Measurements from ENCODE around the gene WWOX. TPM values are rescaled to one million over a fixed set of nuclear protein-coding genes. Genes with fewer than 3 reads are reported as not detected.

The WWOX gene
- total and polyA plus RNA-seq, 4 donors: 5.4 to 61.5 (median 18.4) TPM

- ATAC-seq (ENCODE audit: insufficient read depth, low FRiP score) (no peak), DNase-seq (no peak)
- Histone ChIP-seq H3K9ac (ENCODE audit: insufficient read depth in 1 of 2, low read length in 2 of 2) (no peak overlapping the region), H3K4me1 (ENCODE audit: control insufficient read depth in 5 of 5, insufficient read depth in 5 of 5, low read length in 5 of 5) (peaks cover 0 to 31% (median 0%) of the 10 kb centered on the region in 5 donors), H3K27me3 (ENCODE audit: control insufficient read depth in 3 of 3, insufficient read depth in 3 of 3, low read length in 2 of 3) (no peaks in the 10 kb centered on the region), H3K9me3 (ENCODE audit: control insufficient read depth in 4 of 4, insufficient read depth in 3 of 4, low read length in 3 of 4) (no peaks in the 10 kb centered on the region), H3K4me3 (no peak overlapping the region), H3K27ac (ENCODE audit: low read depth in 1 of 2, low read length in 1 of 2) (no peak overlapping the region), H3K36me3 (ENCODE audit: control insufficient read depth in 4 of 4, insufficient read depth in 4 of 4, low read length in 4 of 4) (no peaks in the 10 kb centered on the region)
- TF ChIP-seq CTCF (IDR thresholded peaks at IDR 0.05; ENCODE audit: control extremely low read depth, extremely low read depth): no peak
- WGBS, 2 donors: 77 to 92% methylated on average over 7 of the region's 7 CpGs
Measured at GRCh38 chr16:79136955-79137354, 1037.5 kb downstream of the WWOX start.

- H3K9me3 ChIP-seq (ENCODE audit: control insufficient read depth in 4 of 4, insufficient read depth in 3 of 4, low read length in 3 of 4): no peaks in the 10 kb centered on the region
- WGBS, 2 donors: 50 to 66% methylated on average over 6 of the region's 6 CpGs
- no peaks in the 10 kb centered on the region for H3K36me3 ChIP-seq (ENCODE audit: control insufficient read depth in 4 of 4, insufficient read depth in 4 of 4, low read length in 4 of 4)
- DNase-seq (peak in 2 of 3 donors; percentile 50 to 51), ATAC-seq (ENCODE audit: insufficient read depth, low FRiP score) (no peak)
- no peak overlapping the region for H3K27ac ChIP-seq (ENCODE audit: low read depth in 1 of 2, low read length in 1 of 2)
- no peak for TF ChIP-seq CTCF (IDR thresholded peaks at IDR 0.05; ENCODE audit: control extremely low read depth, extremely low read depth)
- no peaks in the 10 kb centered on the region for H3K27me3 ChIP-seq (ENCODE audit: control insufficient read depth in 3 of 3, insufficient read depth in 3 of 3, low read length in 2 of 3)
- no peak overlapping the region for H3K9ac ChIP-seq (ENCODE audit: insufficient read depth in 1 of 2, low read length in 2 of 2)
- no peak overlapping the region for H3K4me3 ChIP-seq
- peaks cover 0 to 28% (median 0%) of the 10 kb centered on the region in 5 donors for H3K4me1 ChIP-seq (ENCODE audit: control insufficient read depth in 5 of 5, insufficient read depth in 5 of 5, low read length in 5 of 5)
Measured at GRCh38 chr16:79137426-79137939, 1038.0 kb downstream of the WWOX start.

GRCh38 chr16:79139799-79140198 lies 1040.3 kb downstream of the WWOX start:
- Histone ChIP-seq H3K27ac (ENCODE audit: low read depth in 1 of 2, low read length in 1 of 2) (no peak overlapping the region), H3K4me3 (no peak overlapping the region), H3K36me3 (ENCODE audit: control insufficient read depth in 4 of 4, insufficient read depth in 4 of 4, low read length in 4 of 4) (no peaks in the 10 kb centered on the region), H3K9me3 (ENCODE audit: control insufficient read depth in 4 of 4, insufficient read depth in 3 of 4, low read length in 3 of 4) (no peaks in the 10 kb centered on the region), H3K4me1 (ENCODE audit: control insufficient read depth in 5 of 5, insufficient read depth in 5 of 5, low read length in 5 of 5) (peaks cover 0 to 9% (median 0%) of the 10 kb centered on the region in 5 donors), H3K27me3 (ENCODE audit: control insufficient read depth in 3 of 3, insufficient read depth in 3 of 3, low read length in 2 of 3) (no peaks in the 10 kb centered on the region), H3K9ac (ENCODE audit: insufficient read depth in 1 of 2, low read length in 2 of 2) (no peak overlapping the region)
- DNase-seq (peak in 2 of 3 donors; percentile 33 to 40), ATAC-seq (ENCODE audit: insufficient read depth, low FRiP score) (no peak)
- 88 to 91% methylated on average over 7 of the region's 7 CpGs for WGBS, 2 donors
- TF ChIP-seq CTCF (IDR thresholded peaks at IDR 0.05; ENCODE audit: control extremely low read depth, extremely low read depth): no peak

GRCh38 chr16:79143026-79143425 lies 1043.6 kb downstream of the WWOX start:
- no peak for TF ChIP-seq CTCF (IDR thresholded peaks at IDR 0.05; ENCODE audit: control extremely low read depth, extremely low read depth)
- H3K27ac ChIP-seq (ENCODE audit: low read depth in 1 of 2, low read length in 1 of 2): no peak overlapping the region
- WGBS, 2 donors: 92 to 96% methylated on average over 2 of the region's 2 CpGs
- ATAC-seq (ENCODE audit: insufficient read depth, low FRiP score) (no peak), DNase-seq (no peak)
- H3K9ac ChIP-seq (ENCODE audit: insufficient read depth in 1 of 2, low read length in 2 of 2): no peak overlapping the region
- no peaks in the 10 kb centered on the region for H3K9me3 ChIP-seq (ENCODE audit: control insufficient read depth in 4 of 4, insufficient read depth in 3 of 4, low read length in 3 of 4)
- H3K4me1 ChIP-seq (ENCODE audit: control insufficient read depth in 5 of 5, insufficient read depth in 5 of 5, low read length in 5 of 5): peaks cover 0 to 9% (median 0%) of the 10 kb centered on the region in 5 donors
- H3K27me3 ChIP-seq (ENCODE audit: control insufficient read depth in 3 of 3, insufficient read depth in 3 of 3, low read length in 2 of 3): no peaks in the 10 kb centered on the region
- no peak overlapping the region for H3K4me3 ChIP-seq
- H3K36me3 ChIP-seq (ENCODE audit: control insufficient read depth in 4 of 4, insufficient read depth in 4 of 4, low read length in 4 of 4): no peaks in the 10 kb centered on the region
